Right lobe of liver (tissue), 4 donors: ENCODE data around the gene ZNF467.

Experiments
- POLR2A ChIP-seq: fragments of 450-650 bp; IDR thresholded peaks from one replicate; pipeline ENCODE4 v1.6.1; 2017; ENCODE audit warnings: antibody characterized with exemption, mild to moderate bottlenecking
- TF ChIP-seq, protein P1 (sequence below), 4 donors: fragments of 200-600 bp in 3 of 4; fragments of 450-650 bp in 1 of 4; IDR thresholded peaks; one replicate each; pipeline versions ENCODE4 v1.5.1 to v1.8.0; 2016 to 2022; ENCODE audit warnings: antibody characterized with exemption in 4 of 4, mild to moderate bottlenecking in 2 of 4
- donor health status: DM: no; HTN: no; CAD: no.
- donor health status: DM: no; HTN: no; CAD: no.
- donor health status: DM: no; HTN: yes; CAD: no.

DNA sequence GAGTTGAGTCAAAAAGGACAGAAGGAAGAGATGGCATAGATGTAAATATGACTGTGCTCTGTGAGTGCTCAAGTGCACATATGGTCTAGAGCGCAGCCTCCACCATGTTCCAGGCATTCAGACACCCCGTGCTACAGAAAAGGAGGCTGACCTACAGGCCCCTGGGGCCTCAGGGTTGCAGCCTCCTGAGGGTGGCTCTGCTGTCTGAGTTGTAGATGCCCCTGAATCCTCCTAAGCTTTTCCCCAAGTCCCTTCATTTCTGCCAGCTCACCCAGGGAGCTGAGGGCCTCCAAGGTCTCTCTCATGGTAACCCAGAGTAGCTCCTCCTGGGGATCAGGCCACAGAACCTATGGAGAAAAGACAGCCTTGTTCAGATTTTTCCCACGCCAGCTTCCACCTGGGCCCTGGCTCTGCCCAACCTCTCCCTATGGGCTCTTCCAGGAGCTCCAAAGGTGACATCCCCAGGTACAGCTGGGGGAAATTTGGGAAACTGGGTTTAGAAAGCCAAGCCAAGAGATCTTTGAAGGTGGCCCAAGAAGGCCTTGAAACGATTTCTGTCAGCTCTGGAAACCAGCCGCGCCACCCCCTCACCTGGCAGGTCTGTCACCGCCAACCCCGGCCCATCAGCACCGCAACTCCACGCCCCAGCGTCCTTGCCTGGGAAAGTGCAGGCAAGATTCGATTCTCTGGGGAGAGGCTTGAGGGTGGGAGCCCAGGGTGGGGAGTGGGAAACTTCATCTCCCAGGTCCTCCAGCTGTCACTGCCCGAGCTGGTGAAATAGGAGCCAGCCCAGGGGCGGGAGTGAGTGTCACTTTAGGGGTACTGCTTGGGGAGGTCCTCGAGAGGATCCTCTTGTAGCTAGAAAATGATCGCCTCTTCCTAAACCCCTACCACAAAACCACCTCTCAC, 2.4 kb downstream of the ZNF467 start:
- TF ChIP-seq, protein P1, sequence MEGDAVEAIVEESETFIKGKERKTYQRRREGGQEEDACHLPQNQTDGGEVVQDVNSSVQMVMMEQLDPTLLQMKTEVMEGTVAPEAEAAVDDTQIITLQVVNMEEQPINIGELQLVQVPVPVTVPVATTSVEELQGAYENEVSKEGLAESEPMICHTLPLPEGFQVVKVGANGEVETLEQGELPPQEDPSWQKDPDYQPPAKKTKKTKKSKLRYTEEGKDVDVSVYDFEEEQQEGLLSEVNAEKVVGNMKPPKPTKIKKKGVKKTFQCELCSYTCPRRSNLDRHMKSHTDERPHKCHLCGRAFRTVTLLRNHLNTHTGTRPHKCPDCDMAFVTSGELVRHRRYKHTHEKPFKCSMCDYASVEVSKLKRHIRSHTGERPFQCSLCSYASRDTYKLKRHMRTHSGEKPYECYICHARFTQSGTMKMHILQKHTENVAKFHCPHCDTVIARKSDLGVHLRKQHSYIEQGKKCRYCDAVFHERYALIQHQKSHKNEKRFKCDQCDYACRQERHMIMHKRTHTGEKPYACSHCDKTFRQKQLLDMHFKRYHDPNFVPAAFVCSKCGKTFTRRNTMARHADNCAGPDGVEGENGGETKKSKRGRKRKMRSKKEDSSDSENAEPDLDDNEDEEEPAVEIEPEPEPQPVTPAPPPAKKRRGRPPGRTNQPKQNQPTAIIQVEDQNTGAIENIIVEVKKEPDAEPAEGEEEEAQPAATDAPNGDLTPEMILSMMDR (IDR thresholded peaks at IDR 0.05), result no peak
- no peak for TF ChIP-seq POLR2A
